Fibroblast of lung (primary cell): Measurements from ENCODE around the gene FRMD4A.

Source experiments
- CTCF ChIP-seq, 2 donors: IDR thresholded peaks in 1 of 2; conservative IDR thresholded peaks in 1 of 2; 1 replicate in 1 of 2; 2 replicates in 1 of 2; pipeline ENCODE4 v1.5.1; 2011 to 2012; ENCODE audit warnings: low read length in 2 of 2, control low read depth in 1 of 2, inconsistent platforms in 1 of 2, low read depth in 1 of 2, mild to moderate bottlenecking in 1 of 2
- EZH2 ChIP-seq: IDR thresholded peaks from 2 replicates; pipeline ENCODE4 v1.5.1; 2012; ENCODE audit warnings: low read length, control low read depth, mild to moderate bottlenecking; ENCODE audit errors: missing control alignments

GRCh38 chr10:13634207-13634606 lies 696.5 kb downstream of the FRMD4A start:
- no peak for TF ChIP-seq CTCF (conservative IDR thresholded peaks at IDR 0.05 in 1 of 2, IDR thresholded peaks at IDR 0.05 in 1 of 2; ENCODE audit: low read depth in 1 of 2, low read length in 2 of 2)
- no peak for TF ChIP-seq EZH2
